ENCODE results near the gene RNF144A.

Gene RNF144A

GRCh38 chr2:6942848-6943247 lies 25.6 kb downstream of the RNF144A start:
- no peak overlapping the region for H3K4me3 ChIP-seq (ENCODE audit: low read depth, low read length)
- TF ChIP-seq CTCF (IDR thresholded peaks at IDR 0.05; ENCODE audit: low read depth, low read length) = no peak

GRCh38 chr2:6943523-6943922 lies 26.3 kb downstream of the RNF144A start:
- no peak overlapping the region for H3K4me3 ChIP-seq (ENCODE audit: low read depth, low read length)
- no peak for TF ChIP-seq CTCF (IDR thresholded peaks at IDR 0.05; ENCODE audit: low read depth, low read length)

GRCh38 chr2:6943971-6944370 lies 26.8 kb downstream of the RNF144A start:
- no peak for TF ChIP-seq CTCF (IDR thresholded peaks at IDR 0.05; ENCODE audit: low read depth, low read length)
- no peak overlapping the region for H3K4me3 ChIP-seq (ENCODE audit: low read depth, low read length)

- no peak for TF ChIP-seq CTCF (IDR thresholded peaks at IDR 0.05; ENCODE audit: low read depth, low read length)
- no peak overlapping the region for H3K4me3 ChIP-seq (ENCODE audit: low read depth, low read length)
These were observed 27.3 kb downstream of the RNF144A start for GRCh38 chr2:6944555-6944954.

- no peak for TF ChIP-seq CTCF (IDR thresholded peaks at IDR 0.05; ENCODE audit: low read depth, low read length)
- H3K4me3 ChIP-seq (ENCODE audit: low read depth, low read length) = no peak overlapping the region
These were observed 28.0 kb downstream of the RNF144A start for GRCh38 chr2:6945087-6945813.

- H3K4me3 ChIP-seq (ENCODE audit: low read depth, low read length) = no peak overlapping the region
- TF ChIP-seq CTCF (IDR thresholded peaks at IDR 0.05; ENCODE audit: low read depth, low read length) = no peak
These were observed 28.6 kb downstream of the RNF144A start for GRCh38 chr2:6945821-6946220.

- no peak overlapping the region for H3K4me3 ChIP-seq (ENCODE audit: low read depth, low read length)
- no peak for TF ChIP-seq CTCF (IDR thresholded peaks at IDR 0.05; ENCODE audit: low read depth, low read length)
These were observed 29.5 kb downstream of the RNF144A start for GRCh38 chr2:6946722-6947121.

Data from WI38 (cell line).